LoVo (cell line): ENCODE measurements around the gene OR7D2.

Experiments
- DNase-seq: peaks from one replicate; pipeline ENCODE4 v3.0.0-alpha.2; 2016; ENCODE audit warnings: low spot score

OR7D2 gene

GRCh38 chr19:9205501-9206113 is 26.8 kb downstream of the OR7D2 start:
- DNase-seq, result peak; percentile 59

GRCh38 chr19:9219489-9219888 is 40.7 kb downstream of the OR7D2 start, which contains the start of gene OR7D4:
Gene OR7D4, minus strand, starts transcription at chr19:9219589. Its CDS starts 4,752 bp downstream, at chr19:9214837.
- DNase-seq, result no peak
